Epithelial cell of proximal tubule (primary cell): Measurements from ENCODE around the gene HS3ST3B1. TPM values are rescaled to one million over a fixed set of nuclear protein-coding genes. Genes with fewer than 3 reads are reported as not detected.

Experiments
- DNase-seq: peaks from one replicate; pipeline ENCODE4 v3.0.0-alpha.2; 2011; ENCODE audit warnings: low read depth
- H3K4me3 ChIP-seq: 2 replicates; pipeline ENCODE4 v1.5.1; 2011; ENCODE audit warnings: low read depth, mild to moderate bottlenecking, low read length
- CTCF ChIP-seq: conservative IDR thresholded peaks from 2 replicates; pipeline ENCODE4 v1.5.1; 2012; ENCODE audit warnings: low read depth, mild to moderate bottlenecking, low read length
- total RNA-seq: library from RNA; depleted of rRNA; stranded (reverse); fragments of >200 nt; gene quantifications from 2 replicates; pipeline ENCODE4 v1.2.3, GENCODE V29; 2015

Gene HS3ST3B1
- total RNA-seq, 1 donor from 2014 or later, result 2.1 TPM

GRCh38 chr17:14281530-14281929, 19.4 kb upstream of the HS3ST3B1 start:
- no peak overlapping the region for H3K4me3 ChIP-seq
- no peak for DNase-seq
- TF ChIP-seq CTCF, result no peak

GRCh38 chr17:14282726-14283125, 18.2 kb upstream of the HS3ST3B1 start:
- TF ChIP-seq CTCF, result no peak
- no peak overlapping the region for H3K4me3 ChIP-seq
- no peak for DNase-seq

GRCh38 chr17:14289162-14289561, 11.7 kb upstream of the HS3ST3B1 start:
- no peak for DNase-seq
- no peak overlapping the region for H3K4me3 ChIP-seq

GRCh38 chr17:14294876-14295275, 6.0 kb upstream of the HS3ST3B1 start:
- TF ChIP-seq CTCF, result no peak
- no peak overlapping the region for H3K4me3 ChIP-seq
- DNase-seq, result no peak

More at GRCh38 chr17:14289162-14289561, 11.7 kb upstream of the HS3ST3B1 start:
- TF ChIP-seq CTCF, result no peak

GRCh38 chr17:14295676-14296075, 5.2 kb upstream of the HS3ST3B1 start:
- no peak for DNase-seq
- H3K4me3 ChIP-seq, result no peak overlapping the region
- no peak for TF ChIP-seq CTCF

- no peak for TF ChIP-seq CTCF
- no peak for DNase-seq
- no peak overlapping the region for H3K4me3 ChIP-seq
Observed at GRCh38 chr17:14296166-14296910, 4.5 kb upstream of the HS3ST3B1 start.
